IPS-18c (cell line): ENCODE data around the gene STK36.

Experiments used
- H3K4me3 ChIP-seq: 2 replicates; pipeline ENCODE4 v1.7.0; 2013; ENCODE audit warnings: low read depth, mild to moderate bottlenecking, low read length, moderate library complexity; ENCODE audit not compliant: insufficient read depth
- H3K9me3 ChIP-seq: one replicate; pipeline ENCODE4 v1.6.1; 2013; ENCODE audit warnings: mild to moderate bottlenecking, low read length, moderate library complexity; ENCODE audit not compliant: control insufficient read depth, insufficient read depth

The STK36 gene

DNA sequence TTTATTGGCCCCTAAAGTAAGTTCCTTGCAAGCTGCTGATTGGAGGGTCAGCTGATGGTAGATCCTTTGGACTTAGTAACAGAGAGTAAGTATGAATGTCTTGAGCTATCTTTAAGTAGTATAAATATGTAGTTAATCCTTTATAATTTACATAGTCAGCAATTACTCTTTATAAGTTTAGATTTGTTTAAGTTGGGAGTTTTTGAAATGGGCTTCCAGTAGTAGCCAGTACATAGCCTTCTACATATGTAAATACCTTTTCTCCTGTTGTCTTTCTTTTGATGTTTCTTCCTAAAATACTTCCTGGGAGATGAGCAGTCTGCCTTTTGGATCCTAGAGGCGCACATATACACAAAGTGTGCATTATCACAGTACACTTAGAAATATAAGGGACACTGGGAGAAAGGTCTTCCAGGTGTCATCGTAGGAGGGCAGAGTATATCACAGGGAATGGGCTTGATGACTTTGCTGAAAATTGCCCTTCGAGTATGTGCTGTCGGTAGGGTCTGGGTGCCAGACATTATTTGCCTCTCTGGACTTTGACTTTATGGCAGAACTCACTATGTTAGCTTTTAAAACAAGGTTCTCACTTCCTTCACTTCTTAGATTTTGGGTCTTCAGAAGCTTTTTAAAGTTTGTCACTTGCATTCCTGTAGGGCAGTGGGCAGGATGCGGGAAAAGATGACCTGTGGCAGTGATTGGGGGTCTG lies 60.3 kb downstream of the STK36 start:
- no peak overlapping the region for H3K4me3 ChIP-seq

DNA sequence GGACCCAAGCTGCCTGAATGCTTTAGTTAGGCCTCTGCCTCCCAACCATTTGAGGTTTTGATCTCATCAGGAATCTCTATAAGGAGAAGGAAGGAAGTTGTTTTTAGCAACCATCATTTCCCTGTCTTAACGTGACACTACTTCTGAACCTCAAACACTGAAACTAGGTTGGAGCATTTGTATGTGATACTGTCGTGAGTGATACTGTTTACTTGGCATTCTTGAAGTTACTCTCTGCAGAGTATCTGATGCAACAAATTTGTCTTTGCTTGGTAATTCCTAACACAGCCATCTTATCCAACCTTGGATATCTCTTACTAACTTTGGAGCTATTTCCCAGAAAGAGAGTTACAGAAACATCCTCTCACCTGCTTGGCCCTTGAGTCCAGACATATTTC lies 60.9 kb downstream of the STK36 start:
- H3K4me3 ChIP-seq, result no peak overlapping the region
- no peaks in the 10 kb centered on the region for H3K9me3 ChIP-seq

More for the DNA sequence above, 60.3 kb downstream of the STK36 start:
- no peaks in the 10 kb centered on the region for H3K9me3 ChIP-seq

DNA sequence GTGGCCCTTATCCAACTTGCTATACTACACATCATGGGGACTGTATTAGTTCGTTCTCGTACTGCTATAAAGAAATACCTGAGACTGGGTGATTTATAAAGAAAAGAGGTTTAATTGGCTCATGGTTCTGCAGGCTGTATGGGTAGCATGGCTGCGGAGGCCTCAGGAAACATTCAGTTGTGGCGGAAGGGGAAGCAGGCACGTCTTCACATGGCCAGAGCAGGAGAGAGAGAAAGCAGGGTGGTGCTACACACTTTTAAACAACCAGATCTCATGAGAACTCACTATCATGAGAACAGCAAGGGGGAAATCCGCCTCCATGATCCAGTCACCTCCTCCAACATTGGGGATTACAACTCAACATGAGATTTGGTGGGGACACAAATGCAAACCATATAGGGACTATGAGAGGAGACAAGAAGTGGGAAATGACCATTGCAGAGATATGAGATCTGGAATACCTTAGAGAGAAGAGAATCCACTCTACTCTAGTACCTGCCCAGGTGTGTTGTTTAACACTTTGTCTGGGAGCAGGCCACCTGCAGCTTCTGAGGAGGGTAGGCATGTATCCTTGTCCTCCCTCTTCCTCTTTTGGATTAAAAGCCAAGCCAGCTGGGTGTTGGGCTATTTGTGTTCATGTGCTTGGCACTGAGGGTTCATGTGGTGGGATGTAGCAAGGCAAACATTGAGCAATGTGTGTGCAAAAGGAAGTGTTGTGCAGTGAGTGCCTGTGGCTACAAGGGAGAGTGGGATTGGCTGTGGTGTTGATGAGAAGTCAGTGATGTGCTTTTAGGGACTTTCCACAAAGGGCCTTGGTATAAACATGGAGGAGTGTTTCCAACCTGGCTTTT lies 61.5 kb downstream of the STK36 start:
- Histone ChIP-seq H3K4me3 (no peak overlapping the region), H3K9me3 (no peaks in the 10 kb centered on the region)

- Histone ChIP-seq H3K4me3 (no peak overlapping the region), H3K9me3 (no peaks in the 10 kb centered on the region)
Measured at GRCh38 chr2:218734190-218734975, 62.5 kb downstream of the STK36 start.

DNA sequence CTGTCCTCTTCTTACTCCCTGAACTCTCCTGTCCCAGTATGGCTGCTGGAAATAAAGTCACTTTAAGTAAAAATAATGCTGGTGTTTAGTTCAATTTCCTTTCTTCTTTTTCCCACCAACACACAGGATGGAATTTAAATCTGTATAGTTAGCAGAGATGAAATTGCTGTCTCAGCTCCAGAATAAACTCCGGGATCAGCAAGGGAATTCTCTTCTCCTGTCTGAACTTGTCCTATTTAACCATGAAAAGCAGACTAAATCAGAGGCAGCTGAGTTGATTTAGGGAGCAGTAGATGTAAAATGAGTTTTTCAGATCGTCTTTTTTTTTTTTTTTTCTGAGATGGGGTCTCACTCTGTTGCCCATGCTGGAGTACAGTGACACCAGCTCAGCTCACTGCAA lies 64.6 kb downstream of the STK36 start:
- Histone ChIP-seq H3K9me3 (no peaks in the 10 kb centered on the region), H3K4me3 (no peak overlapping the region)

GRCh38 chr2:218743068-218743467 lies 71.2 kb downstream of the STK36 start:
- no peak overlapping the region for H3K4me3 ChIP-seq

DNA sequence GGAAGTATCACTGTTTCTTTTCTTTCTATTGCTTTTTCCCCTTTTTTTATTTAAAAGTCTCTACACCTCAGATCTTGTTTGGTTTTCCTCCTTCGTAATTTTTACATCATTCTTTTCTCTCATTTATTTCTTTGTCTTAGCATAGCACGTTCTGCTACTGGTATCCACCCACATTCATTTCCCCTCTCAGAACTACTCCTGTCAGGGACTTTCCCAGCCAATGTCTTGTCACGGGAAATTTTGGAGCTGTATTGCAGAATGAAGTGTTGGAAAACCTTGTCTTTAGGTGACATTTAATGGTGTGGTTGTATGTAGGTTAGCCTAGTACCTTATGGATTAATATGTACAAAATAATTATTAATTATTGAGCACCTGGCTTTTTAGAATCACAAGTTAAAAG lies 72.7 kb downstream of the STK36 start:
- H3K9me3 ChIP-seq, result no peaks in the 10 kb centered on the region

More at GRCh38 chr2:218743068-218743467, 71.2 kb downstream of the STK36 start:
- H3K9me3 ChIP-seq, result no peaks in the 10 kb centered on the region

DNA sequence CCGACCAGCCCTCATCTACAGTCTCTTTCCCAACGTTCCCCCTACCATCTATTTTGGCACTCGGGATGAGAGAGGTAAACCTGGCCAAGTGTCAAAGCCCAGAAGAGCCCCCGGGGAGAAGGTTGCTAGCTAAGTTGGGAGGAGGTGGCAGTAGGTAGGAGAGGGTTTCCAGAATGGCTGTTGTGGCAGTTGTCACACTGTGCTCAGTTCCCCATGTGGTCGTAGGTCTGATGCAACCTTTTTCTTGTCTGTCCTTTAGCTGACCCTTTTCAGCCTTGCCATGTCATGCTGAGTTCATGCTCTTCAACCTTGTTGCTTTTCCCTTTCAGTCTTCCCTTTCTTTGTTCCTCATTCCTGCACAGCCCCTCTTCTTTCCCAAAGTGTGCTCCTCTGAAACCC lies 73.3 kb downstream of the STK36 start:
- no peaks in the 10 kb centered on the region for H3K9me3 ChIP-seq
- no peak overlapping the region for H3K4me3 ChIP-seq

More for the DNA sequence above, 72.7 kb downstream of the STK36 start:
- H3K4me3 ChIP-seq, result no peak overlapping the region

- no peak overlapping the region for H3K4me3 ChIP-seq
- no peaks in the 10 kb centered on the region for H3K9me3 ChIP-seq
Measured at GRCh38 chr2:218745559-218746469, 73.9 kb downstream of the STK36 start.

- H3K4me3 ChIP-seq, result no peak overlapping the region
- no peaks in the 10 kb centered on the region for H3K9me3 ChIP-seq
Measured at GRCh38 chr2:218746470-218746795, 74.5 kb downstream of the STK36 start.

GRCh38 chr2:218746960-218747359 lies 75.1 kb downstream of the STK36 start:
- H3K4me3 ChIP-seq, result no peak overlapping the region
- no peaks in the 10 kb centered on the region for H3K9me3 ChIP-seq

DNA sequence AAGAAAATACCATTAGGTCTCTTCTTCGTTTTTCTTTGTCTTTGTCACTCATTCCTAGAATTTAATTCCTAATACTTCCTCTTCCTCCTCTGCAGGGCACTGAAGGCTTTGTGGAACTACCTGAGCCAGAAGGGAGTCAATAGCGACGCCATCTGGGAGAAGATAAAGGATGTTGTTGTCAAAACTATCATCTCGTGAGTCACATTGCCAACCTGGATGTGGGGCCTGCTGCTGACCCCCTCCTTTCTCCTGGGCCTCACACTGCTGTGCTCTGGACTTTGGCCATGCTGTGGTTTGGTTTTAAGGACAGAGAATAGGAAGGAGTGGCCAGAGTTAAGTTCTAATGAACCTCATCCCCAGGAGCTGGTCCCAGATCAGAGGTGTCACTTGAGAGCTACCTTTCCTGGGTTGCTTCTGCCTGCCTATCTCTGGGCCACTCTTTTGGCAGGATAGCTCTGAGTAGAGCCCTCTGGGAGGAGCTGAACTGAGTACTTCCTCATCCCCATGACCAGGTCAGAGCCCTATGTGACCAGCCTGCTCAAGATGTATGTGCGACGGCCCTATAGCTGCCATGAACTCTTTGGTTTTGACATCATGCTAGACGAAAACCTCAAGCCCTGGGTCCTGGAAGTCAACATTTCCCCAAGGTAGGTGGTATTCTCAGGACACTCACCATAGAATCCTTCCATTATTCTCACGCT lies 77.0 kb downstream of the STK36 start:
- no peaks in the 10 kb centered on the region for H3K9me3 ChIP-seq
- no peak overlapping the region for H3K4me3 ChIP-seq
